ENCODE results near the gene ACAP3.
"Not testable (repeated sequence)": the region's sequence is repeated elsewhere in the genome, so short reads cannot be mapped to it uniquely, and the experiment has no call there.

Gene ACAP3

DNA sequence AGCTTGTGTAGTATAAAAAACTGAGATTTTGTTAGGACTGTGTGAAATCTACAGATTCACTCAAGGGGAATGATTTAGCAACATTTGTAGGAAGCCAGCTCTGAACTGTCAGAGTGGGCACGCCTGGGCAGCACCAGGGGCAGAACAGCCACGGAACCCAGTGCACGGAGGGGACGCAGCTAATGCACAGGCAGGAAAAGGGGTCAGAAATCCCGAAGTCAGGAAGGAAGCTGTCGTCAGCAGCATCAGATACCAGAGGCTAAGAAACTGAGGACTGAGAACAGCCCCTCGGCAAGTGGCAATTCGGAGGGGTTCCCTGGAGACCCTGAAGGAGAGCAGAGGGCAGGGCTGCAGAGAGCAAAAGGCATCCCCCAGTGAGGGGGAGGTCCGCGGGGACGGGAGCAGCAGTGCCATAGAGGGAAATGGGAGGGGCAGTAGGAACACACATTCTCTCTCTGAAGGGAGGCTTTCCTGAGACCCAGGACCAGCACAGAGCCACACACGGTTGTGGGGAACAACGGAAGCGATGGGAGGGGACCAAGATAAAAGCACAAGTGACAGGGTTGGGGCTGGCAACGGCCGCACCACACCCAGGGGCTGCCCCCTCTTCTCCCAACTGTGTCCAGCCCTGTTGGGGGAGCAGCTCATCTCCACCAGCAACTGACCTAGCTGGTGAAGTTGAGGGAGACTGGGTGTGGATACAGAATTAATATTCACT lies 46.7 kb downstream of the ACAP3 start:
- DNase-seq, result no peak

DNA sequence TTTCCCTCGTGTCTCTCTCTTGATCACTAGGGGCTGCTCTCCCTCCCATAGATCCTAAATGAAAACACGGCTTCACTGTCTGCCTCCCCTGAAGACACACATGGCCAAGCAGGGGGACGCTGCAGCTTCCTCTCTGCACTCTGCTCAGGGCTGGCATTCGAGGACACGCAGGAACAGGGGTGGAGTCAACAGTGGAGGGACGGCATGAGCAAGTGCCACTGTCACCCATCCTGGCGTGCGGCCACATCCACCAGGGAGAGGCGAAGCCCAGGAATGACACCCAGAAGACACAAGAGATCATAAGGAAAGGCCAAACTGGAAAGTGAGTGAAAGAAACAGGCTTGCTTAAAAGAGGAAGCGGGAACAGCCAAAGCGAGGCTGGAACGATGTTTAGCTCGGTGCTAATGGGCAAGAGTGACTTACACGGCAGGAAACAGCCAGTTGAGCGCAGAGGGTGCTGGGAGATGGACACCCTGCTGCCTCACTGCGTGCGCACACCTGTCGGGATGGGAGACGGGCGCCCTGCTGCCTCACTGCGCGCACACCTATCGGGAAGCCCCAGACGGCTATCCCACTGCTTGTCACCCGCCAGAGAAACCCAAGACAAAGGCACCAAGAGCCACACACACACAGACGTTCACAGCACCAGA lies 47.7 kb downstream of the ACAP3 start:
- no peak for DNase-seq

DNA sequence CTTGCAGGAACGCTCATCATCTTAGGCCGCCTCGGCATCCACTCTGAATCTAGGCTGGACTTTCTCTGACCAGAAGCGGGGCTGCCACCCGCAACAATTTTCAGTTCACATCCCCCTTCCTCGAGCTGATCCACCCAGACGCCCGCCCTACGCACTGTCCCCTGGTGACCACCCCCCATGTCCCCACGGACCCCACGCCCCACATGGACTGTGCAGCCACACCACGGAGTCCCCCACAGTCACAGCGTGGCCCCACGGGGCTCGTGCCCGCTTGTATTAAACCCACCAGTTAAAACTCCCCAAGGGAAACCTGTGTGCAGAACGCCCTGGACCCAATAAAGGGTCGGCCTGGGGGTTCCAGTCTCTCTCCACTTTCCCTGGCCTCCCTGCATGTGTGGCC lies 48.2 kb downstream of the ACAP3 start:
- DNase-seq, result no peak

DNA sequence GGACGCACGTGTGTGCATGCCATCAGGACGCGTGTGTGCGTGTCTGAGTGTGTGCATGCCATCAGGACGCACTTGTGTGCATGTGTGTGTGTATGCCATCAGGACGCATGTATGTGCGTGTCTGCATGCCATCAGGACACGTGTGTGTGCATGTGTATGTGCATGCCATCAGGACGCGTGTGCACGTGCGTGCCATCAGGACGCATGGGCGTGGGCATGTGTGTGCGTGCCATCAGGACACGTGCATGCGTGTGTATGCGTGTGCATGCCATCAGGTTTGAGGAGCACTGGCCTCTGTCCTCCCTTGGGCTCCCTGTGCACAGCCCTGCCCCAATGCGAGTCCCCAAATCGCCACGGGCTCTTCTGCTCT lies 48.6 kb downstream of the ACAP3 start:
- no peak for DNase-seq

DNA sequence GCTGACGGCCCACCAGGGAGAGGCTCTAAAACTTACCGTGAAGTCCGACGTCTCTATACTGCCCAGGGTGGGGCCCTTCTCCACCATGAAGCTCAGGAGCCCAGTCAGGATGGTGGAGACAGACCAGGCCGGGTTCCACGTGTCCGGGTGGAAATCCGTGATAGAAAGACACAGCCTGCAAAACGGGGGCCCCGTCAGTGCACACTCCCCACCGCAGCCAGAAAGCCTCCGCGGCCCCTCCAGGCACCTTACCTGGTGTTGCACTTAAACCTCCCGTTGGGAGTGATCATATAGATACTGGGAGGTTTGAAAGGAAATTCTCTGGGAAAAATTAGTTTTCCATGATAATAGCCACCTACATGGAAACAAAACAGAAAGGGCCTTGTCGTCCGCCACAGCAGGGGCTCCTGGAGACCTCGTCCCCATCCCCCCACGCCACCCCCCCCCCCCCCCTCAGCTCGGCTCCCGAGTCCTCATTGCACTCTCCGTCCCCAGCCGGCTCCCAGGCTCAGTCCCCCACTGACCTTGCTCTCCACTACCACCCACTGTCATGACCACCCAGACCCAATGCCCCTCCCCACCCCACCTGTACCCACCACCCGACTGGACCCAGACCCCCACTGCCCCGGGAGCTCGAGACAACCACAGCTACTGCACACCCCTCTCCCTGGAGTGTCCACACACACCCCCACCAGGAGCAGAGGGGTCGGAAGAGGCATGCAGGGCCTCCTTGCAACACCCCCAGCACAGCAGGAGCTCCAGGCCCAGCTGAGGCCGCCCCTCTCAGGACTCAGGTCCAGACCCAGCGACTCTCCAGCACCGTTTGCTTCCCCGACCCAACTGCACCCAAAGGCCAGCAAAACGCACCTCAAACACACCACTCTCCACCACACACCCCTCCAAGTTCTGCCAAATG lies 50.5 kb downstream of the ACAP3 start:
- DNase-seq, result no peak

DNA sequence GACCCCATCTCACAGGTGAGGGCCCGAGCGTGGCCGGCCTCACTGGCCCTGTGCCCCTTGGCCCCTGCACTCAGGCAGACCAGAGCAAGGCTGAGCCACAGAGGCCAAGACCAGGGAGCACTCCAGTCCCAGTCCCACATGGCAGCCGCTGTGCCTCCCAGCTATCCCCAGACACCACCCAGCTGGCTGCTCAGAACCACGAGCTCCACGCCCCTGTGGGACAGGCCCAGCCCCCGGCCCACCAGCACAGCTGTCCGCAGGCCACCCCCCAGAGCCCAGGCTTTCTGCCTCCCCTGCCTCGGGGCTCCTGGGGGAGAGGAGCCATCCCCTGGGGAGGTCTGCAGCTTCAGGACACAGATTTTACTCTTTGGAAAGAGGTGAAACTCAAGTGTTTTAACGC lies 52.1 kb downstream of the ACAP3 start:
- no peak for DNase-seq

DNA sequence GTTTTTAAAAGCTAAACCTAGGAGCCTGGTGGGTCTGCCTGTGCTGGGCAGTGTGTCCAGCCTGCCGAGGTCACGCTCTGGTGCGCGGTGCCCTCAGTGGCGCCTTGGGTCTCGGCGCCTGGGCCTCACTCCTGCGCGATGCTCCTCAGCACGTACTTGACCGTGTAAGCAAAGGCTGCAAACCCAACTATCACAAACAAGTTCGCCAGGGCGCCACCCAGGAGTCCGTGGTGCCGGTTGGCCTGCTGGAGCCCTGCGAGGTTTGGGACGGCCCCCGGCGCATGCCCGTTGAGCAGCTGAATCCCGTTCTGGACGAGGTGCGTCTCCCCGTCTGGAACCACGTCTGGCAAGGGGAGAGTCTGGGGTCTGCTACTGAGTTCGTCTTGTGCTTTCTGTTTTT lies 52.7 kb downstream of the ACAP3 start:
- no peak for DNase-seq

DNA sequence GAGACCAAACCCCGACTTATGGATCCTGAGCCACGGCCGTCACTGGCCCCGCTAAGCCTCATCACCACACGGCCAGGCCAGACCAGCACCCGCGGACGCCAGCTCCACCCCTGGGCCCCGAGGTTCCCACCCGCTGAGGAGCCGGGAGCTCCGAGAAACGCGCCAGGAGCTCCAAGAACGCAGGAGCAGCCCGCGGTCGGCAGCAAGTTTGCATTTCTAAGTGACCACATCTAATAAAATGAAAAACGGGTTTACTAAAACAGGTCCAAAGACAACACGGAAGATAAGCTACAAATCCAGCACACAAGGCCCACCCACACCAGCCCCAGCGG lies 53.1 kb downstream of the ACAP3 start:
- DNase-seq, result no peak

DNA sequence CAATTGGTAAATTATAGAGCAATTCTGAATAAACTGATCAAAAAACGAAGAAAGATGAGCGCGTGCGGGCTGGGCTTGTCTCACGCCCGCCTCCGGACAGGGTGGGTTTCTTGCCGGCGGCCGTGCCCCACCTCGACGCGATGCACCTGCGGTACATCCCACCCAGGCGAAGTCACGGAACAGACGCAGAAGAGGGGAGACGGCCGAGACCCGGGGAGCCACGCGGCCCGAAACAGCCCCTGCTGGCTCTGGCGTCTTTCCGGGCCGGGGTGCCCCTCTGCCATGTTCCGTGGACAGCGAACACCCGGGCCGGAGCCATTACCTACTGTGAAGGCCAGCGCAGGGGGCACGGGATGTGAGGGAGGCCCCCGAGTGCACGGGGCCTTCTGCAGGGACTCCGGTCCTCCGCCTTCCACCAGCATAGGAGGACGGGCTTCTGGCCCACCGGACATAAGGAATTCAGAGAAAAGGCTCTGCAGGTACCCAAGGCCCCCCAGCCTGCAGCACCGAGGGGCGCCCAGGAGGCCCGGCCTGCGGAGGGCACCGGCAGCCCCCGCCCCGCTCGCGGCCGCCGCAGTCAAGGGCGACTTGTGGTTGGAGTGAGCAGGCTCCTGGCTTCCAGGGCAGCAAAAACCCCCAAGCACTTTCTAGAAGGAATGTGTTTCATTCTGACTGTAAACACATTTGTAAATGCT lies 53.6 kb downstream of the ACAP3 start:
- DNase-seq, result no peak

DNA sequence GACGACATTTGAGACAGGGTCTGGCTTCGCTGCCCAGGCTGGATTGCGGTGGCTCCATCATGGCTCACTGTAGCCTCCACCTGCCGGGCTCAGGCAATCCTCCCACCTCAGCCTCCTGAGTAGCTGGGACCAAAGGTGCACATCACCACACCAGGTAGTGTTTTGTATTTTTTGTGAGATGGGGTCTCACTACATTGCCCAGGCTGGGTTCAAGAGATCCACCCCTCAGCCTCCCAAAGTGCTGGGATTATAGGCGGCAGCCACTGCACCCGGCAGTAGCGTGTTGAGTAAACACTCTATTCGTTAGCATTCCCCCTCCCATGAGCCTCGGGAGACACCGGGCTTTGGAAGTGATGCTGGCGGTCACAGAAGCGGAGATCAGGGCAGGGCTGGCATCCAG lies 54.4 kb downstream of the ACAP3 start:
- DNase-seq, result no peak

DNA sequence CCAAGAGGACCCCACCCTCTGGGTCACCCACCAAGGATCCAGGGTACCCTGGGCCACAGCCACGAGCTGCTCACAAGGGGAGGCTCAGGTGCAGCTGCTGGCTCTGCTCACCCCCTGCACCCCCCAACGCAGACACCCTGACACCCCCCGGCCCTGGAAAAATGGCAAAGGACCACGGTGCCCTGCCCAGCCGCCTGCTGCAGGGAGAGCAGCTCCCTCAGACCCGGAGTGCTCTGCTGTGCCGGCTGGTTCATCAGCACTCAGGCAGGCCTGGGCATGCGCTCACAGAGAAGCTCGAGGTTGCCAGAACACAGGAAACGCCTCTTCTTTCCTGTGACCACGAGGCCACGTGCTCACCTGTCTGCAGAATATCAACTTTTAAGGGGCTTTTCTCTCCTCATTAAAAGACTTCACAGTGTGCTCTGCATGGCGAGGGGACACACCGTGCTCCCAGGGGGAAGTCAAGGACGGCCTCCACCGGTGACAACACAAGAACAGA lies 56.9 kb downstream of the ACAP3 start:
- peak; percentile 77 for DNase-seq

DNA sequence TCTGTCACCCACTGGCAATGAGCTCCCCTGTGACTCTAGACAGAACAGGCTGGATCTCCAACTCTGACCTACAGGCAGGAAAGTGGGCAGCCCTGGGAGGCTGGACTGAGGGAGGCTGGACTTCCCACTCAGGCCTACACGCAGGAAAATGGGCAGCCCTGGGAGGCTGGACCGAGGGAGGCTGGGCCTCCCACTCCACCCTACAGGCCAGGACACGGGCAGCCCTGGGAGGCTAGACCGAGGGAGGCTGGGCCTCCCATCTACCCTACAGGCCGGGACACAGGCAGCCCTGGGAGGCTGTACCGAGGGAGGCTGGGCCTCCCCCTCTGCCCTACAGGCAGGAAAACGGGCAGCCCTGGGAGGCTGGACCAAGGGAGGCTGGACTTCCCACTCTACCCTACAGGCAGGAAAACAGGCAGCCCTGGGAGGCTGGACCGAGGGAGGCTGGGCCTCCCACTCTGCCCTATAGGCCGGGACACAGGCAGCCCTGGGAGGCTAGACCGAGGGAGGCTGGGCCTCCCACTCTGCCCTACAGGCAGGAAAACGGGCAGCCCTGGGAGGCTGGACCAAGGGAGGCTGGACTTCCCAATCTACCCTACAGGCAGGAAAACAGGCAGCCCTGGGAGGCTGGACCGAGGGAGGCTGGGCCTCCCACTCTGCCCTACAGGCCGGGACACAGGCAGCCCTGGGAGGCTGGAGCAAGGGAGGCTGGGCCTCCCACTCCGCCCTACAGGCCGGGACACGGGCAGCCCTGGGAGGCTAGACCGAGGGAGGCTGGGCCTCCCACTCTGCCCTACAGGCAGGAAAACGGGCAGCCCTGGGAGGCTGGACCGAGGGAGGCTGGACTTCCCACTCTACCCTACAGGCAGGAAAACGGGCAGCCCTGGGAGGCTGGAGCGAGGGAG lies 59.5 kb downstream of the ACAP3 start:
- DNase-seq, result not testable (repeated sequence)

DNA sequence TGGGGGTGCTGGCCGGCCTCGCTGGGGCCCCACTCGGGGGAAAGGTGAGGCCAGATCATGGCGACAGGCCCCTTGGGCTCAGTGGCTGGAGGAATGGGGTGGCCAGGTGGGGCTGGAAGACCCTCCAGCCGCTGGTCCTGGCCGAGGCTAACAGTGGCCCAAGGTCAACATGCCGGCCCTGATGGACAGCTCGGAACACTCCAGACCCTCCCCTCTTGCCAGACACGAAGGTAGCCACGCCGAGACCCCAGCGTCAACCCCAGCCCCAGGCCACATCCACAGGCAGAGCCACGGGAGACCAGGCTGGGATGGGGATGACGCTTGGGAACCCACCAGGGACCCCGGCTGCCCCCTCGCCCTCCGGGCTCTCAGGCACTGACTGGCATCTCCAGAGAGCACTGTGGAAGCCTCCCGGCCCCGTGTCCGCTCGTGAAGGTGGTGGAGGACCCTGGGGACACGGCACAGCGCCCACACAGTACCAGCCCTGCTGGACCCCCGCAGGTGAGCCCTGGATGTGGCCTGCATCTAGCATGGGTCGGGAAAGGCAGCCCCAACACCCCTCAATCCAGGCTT lies 60.3 kb downstream of the ACAP3 start:
- no peak for DNase-seq

DNA sequence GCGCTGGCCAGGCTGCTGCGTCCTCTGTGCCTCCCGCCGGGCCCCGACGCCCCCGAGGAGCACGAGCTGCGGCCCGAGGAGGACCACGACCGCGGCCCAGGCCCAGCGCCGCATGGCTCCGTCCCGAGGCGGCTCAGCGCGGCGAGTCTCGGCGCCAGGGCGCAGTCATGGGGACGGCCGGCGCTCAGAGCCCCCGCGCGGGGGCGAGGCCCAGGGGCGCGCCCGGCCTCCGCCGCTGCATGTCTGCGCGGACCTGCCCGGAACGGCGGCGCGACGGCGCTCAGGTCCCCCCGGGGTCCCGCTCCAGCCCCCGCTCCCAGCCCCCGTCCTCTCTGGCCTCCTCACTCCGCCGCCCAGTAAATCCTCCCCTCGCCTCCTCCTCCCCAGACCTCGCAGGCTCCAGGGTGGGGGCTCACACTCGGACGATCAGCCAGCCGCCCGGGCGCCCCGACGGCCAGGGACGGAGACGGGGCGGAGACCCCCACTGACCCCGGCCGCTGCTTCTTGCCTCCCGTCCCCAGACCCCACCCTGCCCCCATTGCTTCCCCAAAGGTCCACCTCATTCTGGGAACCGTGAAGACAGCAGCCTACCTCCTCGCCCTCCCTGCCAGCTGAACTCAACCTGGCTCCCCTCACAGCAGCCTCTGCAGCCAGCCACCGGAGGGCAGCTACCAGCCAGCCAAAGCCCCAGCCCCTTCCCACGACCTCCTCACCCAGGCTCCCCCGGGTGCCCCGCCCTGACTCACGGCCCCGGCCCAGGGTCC lies 61.0 kb downstream of the ACAP3 start, which contains the start of gene C1QTNF12:
Gene C1QTNF12 (minus strand): TSS at position 146 of the 764 bp plus-strand sequence. CDS start 32 bp downstream, at position 114.
- DNase-seq, result no peak

DNA sequence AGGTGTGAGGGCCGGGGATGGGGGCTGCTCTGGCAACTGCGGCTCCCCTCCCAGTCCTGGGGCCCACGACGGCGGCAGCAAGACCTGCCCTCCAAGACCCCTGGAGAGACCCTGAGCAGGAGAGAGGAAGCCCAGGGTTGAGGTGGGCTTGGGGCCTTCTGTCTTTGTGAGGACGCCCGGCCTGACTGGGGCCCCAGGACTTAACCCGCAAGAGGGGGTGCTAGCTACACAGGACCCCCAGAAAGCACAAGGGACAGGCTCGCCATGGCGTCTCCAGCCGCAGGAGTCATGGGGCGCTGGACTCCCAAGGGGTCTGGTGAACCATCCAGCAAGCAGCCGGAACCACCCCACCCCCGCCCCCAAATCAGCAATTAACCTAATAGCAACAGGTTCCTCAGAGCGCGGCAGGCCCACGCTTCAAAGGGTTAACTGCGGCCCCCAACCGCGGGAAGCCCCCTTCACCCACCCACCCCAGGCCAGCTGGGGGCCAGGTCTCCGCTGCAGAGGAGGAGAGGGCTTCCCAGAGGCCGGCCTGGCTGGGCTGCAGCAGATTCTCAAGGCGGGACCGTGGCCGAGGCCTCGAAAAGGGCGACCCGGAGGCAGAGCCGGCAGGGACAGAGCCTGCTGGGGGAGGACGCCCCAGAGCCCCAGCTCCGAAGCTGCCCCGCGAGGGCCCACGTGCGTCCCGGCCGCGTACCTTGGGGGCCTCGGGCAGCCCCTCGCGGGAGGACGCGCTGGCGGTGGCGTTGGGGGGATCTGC lies 61.7 kb downstream of the ACAP3 start:
- DNase-seq, result no peak

DNA sequence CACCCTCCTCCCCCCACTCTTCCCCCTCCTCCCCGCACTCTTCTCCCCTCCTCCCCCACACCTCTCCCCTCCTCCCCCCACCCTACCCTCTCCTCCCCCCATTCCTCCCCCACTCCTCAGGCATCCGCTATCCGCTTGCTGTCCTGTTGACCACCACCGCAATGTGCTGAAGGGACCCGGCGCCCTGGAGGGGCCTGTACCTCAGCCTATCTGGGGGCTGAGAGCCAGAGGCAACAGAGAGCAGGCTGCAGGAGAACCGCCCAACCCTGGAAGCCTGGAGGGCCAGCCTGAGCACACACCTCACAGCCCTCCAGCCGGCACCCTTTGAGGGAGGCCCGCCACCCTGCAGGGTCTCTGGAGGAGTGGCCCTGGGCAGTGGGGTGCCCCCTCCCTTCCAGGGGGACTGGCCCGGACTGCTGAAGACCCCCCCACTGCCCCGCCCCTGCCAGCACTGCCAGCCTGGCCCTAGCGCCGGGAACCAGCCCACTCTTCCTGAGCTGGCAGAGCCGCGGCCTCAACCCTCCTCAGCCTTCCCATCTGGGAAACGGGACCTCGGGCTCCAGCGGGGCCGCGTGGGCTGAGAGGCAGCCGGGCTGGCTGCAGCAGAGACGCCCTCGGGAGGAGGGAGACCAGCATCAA lies 62.4 kb downstream of the ACAP3 start:
- no peak for DNase-seq

DNA sequence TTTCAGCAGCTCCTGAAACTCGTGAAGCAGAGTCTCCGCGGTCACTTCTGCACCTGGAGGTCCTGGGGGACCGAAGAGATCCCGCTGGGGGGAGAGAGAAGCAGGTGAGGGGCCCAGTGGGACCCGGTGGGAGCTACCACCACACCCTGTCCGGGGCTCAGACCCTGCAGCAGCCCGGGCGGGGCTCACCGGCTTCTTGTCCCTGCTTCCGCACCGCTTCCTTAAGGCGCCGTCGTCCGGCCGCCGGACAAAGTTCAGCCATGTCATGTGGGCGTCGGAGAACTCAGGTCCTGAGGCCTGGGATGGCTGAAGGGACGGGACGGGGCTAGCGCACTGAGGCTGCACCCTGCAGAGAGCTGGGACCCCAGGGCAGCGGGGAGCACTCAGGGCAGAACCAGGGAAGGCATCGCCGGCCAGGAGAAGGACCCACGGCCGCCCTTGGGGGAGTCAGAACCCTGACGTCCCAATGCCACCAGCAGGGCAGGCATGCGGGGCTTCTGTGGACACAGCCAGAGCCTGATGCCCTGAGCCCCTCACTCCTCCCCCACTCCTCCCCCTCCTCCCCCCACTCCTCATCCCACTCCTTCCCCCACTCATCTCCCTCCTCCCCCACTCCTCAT lies 63.4 kb downstream of the ACAP3 start:
- DNase-seq, result no peak

DNA sequence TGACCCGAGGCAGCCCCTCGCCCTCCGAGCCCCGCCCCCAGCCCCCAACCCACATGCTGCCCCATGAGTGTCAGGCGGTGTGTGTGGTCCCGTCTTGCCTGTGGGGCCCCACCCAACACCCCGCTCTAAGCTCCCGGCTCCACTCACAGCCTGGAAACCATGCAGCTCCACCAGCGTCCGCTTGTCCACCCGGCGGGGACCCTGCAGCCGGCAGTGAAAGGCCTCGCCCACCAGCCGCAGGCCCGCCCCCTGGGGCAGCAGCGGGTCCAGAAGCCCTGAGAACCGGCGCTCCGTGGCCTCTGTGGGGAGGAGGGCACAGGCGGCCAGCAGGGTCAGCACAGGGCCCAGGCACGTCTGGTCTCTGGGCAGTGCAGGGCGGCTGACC lies 63.9 kb downstream of the ACAP3 start:
- no peak for DNase-seq

DNA sequence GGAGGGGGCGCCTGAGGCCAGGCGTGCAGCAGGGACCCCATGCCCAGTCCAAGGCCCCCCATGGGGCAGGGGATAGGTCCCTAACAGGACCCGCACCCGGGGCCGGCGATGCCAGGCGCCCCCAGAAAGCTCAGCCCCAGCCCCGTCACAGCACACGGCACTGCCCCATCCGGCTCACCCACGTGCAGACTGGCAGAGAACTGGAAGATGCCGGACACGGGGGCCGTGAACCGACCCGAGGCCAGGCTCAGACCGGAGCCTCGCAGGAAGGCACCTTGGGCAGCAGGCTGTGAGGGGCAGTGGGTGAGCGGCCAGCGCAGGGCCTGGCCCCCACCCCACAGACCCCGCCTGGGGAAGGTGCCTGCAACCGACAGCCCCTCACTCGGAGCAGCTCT lies 64.5 kb downstream of the ACAP3 start:
- no peak for DNase-seq

All from NCI-H2171 (cell line).